ENCODE data around the gene BAHCC1. TPM values are rescaled to one million over a fixed set of nuclear protein-coding genes. Genes with fewer than 3 reads are reported as not detected.

The BAHCC1 gene
- total and polyA plus RNA-seq, 9 of the 15 experiments (the other 6 are each of a cell fraction or from before 2014, with no cell fraction given): 0.14 to 26.9 (median 5.0) TPM

DNA sequence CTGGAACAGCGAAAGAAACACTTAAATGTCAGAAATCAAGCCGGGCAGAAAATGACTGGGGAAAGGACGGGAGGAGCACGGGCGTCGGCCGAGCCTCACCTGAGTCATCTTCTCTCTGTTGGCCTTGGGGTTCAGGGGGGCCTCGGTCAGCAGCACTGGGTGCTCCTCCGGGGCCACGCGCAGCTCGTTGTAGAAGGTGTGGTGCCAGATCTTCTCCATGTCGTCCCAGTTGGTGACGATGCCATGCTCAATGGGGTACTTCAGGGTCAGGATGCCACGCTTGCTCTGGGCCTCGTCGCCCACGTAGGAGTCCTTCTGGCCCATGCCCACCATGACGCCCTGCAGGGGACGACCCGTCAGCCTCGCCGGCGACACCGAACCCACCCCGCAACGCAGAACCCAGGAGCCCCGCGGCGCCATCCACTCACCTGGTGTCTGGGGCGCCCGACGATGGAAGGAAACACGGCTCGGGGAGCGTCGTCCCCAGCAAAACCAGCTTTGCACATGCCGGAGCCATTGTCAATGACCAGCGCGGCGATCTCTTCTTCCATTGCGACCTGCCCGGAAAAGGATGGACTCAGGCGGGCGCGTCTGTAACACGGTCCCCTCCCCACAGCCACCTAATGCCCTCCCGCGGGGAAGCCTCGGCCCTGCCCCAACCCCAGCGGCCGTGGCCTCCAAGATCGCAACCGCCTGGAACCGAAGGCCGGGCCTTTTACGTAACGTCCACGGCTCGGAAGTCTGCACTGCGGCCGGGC lies 116.7 kb downstream of the BAHCC1 start (continued):
- TF ChIP-seq, protein P1, sequence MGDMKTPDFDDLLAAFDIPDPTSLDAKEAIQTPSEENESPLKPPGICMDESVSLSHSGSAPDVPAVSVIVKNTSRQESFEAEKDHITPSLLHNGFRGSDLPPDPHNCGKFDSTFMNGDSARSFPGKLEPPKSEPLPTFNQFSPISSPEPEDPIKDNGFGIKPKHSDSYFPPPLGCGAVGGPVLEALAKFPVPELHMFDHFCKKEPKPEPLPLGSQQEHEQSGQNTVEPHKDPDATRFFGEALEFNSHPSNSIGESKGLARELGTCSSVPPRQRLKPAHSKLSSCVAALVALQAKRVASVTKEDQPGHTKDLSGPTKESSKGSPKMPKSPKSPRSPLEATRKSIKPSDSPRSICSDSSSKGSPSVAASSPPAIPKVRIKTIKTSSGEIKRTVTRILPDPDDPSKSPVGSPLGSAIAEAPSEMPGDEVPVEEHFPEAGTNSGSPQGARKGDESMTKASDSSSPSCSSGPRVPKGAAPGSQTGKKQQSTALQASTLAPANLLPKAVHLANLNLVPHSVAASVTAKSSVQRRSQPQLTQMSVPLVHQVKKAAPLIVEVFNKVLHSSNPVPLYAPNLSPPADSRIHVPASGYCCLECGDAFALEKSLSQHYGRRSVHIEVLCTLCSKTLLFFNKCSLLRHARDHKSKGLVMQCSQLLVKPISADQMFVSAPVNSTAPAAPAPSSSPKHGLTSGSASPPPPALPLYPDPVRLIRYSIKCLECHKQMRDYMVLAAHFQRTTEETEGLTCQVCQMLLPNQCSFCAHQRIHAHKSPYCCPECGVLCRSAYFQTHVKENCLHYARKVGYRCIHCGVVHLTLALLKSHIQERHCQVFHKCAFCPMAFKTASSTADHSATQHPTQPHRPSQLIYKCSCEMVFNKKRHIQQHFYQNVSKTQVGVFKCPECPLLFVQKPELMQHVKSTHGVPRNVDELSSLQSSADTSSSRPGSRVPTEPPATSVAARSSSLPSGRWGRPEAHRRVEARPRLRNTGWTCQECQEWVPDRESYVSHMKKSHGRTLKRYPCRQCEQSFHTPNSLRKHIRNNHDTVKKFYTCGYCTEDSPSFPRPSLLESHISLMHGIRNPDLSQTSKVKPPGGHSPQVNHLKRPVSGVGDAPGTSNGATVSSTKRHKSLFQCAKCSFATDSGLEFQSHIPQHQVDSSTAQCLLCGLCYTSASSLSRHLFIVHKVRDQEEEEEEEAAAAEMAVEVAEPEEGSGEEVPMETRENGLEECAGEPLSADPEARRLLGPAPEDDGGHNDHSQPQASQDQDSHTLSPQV (IDR thresholded peaks at IDR 0.05): 0 out of 2 replicates have a peak, but pooled peaks have one; percentile 39
- no peak for TF ChIP-seq FOXA1 (IDR thresholded peaks at IDR 0.05; ENCODE audit: borderline replicate concordance)
- no peak for TF ChIP-seq NFYB (IDR thresholded peaks at IDR 0.05; ENCODE audit: extremely low read depth, insufficient read length)
- TF ChIP-seq MED1 (CRISPR knock-in tag; IDR thresholded peaks at IDR 0.05; ENCODE audit: borderline replicate concordance): no peak
- TF ChIP-seq, protein P2, sequence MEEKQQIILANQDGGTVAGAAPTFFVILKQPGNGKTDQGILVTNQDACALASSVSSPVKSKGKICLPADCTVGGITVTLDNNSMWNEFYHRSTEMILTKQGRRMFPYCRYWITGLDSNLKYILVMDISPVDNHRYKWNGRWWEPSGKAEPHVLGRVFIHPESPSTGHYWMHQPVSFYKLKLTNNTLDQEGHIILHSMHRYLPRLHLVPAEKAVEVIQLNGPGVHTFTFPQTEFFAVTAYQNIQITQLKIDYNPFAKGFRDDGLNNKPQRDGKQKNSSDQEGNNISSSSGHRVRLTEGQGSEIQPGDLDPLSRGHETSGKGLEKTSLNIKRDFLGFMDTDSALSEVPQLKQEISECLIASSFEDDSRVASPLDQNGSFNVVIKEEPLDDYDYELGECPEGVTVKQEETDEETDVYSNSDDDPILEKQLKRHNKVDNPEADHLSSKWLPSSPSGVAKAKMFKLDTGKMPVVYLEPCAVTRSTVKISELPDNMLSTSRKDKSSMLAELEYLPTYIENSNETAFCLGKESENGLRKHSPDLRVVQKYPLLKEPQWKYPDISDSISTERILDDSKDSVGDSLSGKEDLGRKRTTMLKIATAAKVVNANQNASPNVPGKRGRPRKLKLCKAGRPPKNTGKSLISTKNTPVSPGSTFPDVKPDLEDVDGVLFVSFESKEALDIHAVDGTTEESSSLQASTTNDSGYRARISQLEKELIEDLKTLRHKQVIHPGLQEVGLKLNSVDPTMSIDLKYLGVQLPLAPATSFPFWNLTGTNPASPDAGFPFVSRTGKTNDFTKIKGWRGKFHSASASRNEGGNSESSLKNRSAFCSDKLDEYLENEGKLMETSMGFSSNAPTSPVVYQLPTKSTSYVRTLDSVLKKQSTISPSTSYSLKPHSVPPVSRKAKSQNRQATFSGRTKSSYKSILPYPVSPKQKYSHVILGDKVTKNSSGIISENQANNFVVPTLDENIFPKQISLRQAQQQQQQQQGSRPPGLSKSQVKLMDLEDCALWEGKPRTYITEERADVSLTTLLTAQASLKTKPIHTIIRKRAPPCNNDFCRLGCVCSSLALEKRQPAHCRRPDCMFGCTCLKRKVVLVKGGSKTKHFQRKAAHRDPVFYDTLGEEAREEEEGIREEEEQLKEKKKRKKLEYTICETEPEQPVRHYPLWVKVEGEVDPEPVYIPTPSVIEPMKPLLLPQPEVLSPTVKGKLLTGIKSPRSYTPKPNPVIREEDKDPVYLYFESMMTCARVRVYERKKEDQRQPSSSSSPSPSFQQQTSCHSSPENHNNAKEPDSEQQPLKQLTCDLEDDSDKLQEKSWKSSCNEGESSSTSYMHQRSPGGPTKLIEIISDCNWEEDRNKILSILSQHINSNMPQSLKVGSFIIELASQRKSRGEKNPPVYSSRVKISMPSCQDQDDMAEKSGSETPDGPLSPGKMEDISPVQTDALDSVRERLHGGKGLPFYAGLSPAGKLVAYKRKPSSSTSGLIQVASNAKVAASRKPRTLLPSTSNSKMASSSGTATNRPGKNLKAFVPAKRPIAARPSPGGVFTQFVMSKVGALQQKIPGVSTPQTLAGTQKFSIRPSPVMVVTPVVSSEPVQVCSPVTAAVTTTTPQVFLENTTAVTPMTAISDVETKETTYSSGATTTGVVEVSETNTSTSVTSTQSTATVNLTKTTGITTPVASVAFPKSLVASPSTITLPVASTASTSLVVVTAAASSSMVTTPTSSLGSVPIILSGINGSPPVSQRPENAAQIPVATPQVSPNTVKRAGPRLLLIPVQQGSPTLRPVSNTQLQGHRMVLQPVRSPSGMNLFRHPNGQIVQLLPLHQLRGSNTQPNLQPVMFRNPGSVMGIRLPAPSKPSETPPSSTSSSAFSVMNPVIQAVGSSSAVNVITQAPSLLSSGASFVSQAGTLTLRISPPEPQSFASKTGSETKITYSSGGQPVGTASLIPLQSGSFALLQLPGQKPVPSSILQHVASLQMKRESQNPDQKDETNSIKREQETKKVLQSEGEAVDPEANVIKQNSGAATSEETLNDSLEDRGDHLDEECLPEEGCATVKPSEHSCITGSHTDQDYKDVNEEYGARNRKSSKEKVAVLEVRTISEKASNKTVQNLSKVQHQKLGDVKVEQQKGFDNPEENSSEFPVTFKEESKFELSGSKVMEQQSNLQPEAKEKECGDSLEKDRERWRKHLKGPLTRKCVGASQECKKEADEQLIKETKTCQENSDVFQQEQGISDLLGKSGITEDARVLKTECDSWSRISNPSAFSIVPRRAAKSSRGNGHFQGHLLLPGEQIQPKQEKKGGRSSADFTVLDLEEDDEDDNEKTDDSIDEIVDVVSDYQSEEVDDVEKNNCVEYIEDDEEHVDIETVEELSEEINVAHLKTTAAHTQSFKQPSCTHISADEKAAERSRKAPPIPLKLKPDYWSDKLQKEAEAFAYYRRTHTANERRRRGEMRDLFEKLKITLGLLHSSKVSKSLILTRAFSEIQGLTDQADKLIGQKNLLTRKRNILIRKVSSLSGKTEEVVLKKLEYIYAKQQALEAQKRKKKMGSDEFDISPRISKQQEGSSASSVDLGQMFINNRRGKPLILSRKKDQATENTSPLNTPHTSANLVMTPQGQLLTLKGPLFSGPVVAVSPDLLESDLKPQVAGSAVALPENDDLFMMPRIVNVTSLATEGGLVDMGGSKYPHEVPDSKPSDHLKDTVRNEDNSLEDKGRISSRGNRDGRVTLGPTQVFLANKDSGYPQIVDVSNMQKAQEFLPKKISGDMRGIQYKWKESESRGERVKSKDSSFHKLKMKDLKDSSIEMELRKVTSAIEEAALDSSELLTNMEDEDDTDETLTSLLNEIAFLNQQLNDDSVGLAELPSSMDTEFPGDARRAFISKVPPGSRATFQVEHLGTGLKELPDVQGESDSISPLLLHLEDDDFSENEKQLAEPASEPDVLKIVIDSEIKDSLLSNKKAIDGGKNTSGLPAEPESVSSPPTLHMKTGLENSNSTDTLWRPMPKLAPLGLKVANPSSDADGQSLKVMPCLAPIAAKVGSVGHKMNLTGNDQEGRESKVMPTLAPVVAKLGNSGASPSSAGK (IDR thresholded peaks at IDR 0.05): peak; percentile 73; the same call in 1 of the 2 replicates
- no peak for TF ChIP-seq ZNF778 (CRISPR knock-in tag; IDR thresholded peaks at IDR 0.05)
- TF ChIP-seq CBX8 (IDR thresholded peaks at IDR 0.05; ENCODE audit: borderline replicate concordance, extremely low read depth, low read depth, low read length, poor library complexity, severe bottlenecking): no peak
- TF ChIP-seq, protein P3, sequence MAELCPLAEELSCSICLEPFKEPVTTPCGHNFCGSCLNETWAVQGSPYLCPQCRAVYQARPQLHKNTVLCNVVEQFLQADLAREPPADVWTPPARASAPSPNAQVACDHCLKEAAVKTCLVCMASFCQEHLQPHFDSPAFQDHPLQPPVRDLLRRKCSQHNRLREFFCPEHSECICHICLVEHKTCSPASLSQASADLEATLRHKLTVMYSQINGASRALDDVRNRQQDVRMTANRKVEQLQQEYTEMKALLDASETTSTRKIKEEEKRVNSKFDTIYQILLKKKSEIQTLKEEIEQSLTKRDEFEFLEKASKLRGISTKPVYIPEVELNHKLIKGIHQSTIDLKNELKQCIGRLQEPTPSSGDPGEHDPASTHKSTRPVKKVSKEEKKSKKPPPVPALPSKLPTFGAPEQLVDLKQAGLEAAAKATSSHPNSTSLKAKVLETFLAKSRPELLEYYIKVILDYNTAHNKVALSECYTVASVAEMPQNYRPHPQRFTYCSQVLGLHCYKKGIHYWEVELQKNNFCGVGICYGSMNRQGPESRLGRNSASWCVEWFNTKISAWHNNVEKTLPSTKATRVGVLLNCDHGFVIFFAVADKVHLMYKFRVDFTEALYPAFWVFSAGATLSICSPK (IDR thresholded peaks at IDR 0.05; ENCODE audit: borderline replicate concordance): no peak
